ENCODE results near the gene EIF1B.
A peak's percentile ranks its signal among the peaks of the same experiment; 100 is the strongest.
"Not testable (repeated sequence)": the region's sequence is repeated elsewhere in the genome, so short reads cannot be mapped to it uniquely, and the experiment has no call there.

The EIF1B gene

DNA sequence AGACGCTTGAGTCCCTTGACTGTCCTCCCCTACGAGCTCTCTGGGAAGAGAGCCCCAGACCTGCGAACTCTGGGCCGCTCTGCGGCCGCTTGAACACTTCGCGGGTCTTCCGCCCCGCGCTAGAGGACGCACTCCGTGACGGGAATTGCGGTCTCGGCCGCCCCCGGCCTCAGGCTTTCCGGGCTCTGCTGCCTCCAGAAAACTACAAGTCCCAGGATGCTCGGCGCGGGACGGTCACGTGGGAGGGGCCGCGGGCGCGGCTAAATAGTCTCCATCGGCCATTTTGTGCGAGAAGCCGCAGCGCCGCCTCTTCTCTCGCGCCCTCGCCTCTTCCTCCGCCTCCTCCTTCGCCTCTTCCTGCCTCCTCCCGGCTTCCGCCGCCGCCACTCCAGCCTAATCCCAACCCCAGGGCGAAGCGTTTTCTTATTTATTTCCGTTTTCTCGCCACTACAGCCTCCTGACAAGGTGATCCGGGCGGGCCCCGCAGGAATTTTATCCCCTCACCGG is at the start of gene EIF1B:
TSS of gene EIF1B (plus strand) at position 290 of the 507 bp plus-strand sequence. CDS start 235 bp downstream, outside the sequence.
- DNase-seq (ENCODE audit: low spot score), result peak; percentile 97

DNA sequence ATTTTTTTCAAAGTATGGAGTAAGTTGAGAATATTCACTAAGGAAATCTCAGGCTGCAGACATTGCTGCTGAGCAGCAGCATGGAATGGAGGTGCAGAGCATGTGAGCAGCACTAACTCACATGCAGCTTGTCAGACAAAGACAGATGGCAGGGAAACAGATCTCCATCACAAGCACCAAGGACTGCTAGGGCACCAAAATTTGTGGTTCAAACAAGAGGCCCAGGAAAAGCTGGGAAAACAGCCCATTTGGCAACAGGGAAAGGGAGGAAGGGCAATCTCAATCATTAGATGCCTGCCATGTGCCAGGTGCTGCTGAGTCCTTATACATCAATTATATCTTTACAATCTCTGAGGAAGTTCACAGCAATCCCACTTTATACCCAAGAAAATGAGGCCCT is 47.2 kb upstream of the EIF1B start:
- no peak for DNase-seq (ENCODE audit: low spot score)

DNA sequence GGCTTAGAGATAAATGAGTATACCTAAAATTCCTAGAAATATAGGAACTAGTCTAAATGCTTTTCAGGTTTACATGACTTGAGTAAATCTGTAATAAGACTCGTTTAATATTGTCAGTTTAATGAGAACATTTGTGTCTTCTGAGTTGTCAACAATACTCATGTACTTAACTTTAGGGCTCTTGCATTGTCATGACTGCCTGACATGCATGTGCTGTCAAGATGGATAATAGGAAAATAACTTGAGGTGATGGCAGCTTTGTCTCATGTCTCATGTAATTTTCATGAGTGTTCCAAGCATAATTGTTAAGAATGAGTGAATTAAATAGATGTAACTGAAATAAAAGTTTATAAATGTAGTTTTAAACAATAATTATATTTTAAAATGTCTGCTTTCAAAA is 45.1 kb upstream of the EIF1B start:
- no peak for DNase-seq (ENCODE audit: low spot score)

DNA sequence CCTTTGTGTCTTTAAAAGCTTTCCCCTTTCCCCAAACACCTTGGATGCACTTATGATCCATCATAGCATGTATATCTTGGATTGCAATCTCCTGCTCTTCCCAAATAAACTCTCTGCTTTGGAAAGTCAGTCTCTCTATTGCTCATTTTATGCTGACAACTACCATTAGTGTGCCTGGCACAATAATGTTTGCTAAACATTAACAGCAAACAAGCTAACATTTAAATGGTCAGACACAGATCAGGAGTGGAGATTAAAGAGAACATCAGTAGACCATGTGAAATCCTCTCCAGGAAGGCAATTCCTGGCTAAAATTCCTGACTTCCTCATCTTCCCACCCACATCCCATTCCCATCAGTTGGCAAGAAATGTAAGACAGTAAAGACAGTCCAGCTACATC is 44.3 kb upstream of the EIF1B start:
- no peak for DNase-seq (ENCODE audit: low spot score)

DNA sequence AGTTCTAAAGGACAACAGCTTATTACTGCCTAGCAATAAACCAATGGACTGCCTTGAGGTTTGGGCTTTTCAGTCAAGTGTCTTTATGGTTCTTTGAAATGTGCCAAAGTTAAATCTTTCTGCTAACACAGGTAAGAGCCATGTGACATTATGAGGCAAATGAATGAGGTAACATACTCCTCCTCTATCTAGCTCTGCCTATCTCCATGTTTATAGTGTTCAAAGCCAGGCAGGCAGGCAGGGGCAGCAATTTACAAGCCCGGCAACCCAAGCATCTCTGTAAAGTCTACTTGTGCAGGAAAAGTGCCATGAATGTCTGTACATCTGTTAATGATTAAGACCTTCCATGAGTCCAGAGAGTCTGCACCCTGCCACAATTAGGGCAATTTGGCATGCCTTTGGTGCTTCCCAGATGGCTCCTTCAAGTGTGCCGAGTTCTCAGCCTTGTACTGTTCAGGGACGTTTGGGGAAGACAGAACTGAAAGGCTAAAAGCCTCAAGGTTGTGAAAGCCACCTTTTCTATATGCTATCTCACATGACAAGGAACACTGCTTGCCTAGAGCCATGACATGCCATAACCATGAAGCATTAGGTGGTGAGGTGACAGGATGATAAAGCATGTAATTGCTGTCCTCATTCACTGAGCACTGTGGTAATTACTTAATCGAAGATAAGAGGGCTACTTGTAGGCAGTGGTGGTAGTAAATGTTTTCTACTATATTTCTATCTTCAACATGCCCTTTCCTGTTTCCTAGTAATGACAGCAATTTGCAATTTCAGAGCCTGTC is 41.4 kb upstream of the EIF1B start:
- DNase-seq (ENCODE audit: low spot score), result no peak

DNA sequence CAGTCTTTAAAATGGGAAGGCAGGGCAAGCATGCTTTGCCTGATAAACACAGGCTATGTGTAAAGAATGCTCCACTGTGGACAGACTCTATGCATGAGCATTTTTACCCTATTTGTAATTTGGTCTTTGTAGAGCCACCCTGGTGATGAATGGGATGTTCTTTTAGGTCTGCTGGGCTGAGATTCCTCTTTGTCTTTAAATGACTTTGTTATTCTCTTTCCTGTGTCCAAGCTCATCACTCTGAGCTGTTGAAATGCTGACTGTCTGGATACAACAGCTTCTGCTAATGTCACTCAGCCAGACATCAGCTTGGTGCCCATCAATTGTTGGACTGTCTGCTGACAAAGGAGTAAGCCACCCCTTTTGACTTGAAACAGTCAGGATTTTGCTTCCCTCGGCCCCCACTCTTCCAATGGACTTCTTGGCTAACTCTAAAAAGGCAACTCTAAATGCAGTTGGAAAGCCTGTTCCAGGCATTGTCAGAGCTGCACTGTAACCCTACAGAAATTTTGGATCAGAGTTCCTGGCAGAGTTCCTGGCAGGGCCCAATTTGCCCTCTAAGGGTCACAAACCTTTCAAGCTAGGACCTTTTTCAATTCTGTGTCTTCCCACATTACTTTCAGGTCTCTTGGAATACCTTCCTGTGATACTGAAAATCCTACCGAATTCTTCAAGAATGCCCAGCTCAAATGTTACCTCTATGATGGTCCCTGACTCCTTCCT is 40.5 kb upstream of the EIF1B start:
- DNase-seq (ENCODE audit: low spot score), result no peak

DNA sequence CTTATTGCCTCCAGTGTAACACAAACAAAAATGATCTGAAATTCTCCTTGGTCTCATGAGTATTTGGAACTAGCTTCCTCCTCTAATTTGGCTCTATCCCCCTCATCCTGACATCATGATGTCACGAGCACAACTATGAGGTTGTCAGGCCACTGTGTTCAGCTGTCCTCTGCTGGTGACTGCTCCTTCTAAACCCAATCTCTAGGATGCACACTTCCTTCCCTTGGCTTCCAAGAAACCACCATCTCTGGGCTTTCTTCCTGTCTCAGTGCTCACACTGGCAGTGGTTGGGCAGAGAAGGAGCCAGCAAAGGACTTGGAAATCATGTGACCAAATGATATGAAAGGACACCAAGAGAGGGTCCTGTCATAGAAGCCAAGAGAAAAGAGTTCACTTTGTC is 30.7 kb upstream of the EIF1B start:
- no peak for DNase-seq (ENCODE audit: low spot score)

DNA sequence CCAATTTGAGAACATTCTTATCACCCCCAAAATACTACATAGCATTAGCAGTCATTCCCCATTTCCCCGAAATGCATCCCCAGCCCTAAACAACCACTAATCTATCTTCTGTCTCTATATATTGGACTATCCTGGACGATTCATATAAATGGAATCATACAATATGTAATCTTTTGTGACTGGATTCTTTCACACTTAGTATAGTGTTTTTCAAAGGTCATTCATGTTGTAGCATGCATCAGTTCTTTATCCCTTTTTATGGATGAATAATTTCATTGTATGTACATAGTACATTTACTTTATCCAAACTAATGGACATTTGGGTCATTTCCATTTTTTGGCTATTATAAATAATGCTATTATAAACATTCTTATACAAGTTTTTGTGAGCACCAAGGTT is 27.5 kb upstream of the EIF1B start:
- DNase-seq (ENCODE audit: low spot score), result no peak

DNA sequence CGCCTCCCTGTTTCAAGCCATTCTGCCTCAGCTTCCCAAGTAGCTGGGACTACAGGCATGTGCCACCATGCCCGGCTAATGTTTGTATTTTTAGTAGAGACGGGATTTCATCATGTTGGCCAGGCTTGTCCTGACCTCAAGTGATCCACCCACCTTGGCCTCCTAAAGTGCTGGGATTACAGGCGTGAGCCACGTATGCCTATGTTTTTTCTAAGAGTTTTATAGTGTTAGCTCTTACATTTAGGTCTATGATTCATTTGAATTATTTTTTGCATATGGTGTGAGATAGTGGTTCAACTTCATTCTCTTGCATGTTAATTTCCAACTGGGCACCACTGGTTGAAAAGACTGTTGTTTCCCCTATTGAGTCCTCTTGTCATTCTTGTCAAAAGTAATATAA is 26.4 kb upstream of the EIF1B start:
- DNase-seq (ENCODE audit: low spot score), result not testable (repeated sequence)

DNA sequence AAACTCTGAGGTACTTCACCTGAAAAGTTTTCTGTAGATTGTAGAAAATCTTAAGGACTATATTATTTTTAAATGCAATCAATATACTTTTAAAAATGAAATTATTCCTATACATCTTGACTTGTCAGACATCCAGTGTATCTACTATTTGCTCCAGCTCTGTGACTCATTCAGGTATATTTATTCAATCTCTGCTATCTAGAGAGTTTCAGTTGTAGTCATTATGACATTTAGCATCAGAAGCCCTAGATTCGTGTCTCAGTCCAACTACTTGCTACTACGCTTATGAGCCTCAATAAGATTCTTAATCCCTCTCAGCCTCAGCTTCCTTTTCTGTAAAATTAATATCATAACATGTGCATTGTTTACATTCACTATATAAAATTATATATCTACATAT is 22.3 kb upstream of the EIF1B start:
- DNase-seq (ENCODE audit: low spot score), result no peak

DNA sequence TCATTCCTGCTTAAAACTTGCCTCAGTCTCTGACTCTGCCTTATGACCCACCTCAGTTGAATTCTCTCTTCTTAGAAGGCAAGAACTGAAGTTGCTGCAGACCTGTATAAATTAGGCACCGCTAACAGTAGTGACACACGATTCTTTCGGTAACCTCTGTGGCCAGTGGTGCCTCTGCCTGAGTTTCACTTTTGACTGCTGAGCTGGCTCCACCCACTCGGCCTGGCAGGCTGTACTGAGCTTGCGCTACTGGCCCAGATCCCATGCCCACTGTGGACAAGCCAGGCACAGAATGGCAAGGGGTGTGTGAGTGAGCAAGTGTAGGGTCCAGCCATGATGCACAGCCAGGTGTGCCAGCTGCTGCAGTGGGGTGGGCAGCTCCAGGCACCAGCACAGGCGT is 19.1 kb upstream of the EIF1B start:
- DNase-seq (ENCODE audit: low spot score), result no peak

DNA sequence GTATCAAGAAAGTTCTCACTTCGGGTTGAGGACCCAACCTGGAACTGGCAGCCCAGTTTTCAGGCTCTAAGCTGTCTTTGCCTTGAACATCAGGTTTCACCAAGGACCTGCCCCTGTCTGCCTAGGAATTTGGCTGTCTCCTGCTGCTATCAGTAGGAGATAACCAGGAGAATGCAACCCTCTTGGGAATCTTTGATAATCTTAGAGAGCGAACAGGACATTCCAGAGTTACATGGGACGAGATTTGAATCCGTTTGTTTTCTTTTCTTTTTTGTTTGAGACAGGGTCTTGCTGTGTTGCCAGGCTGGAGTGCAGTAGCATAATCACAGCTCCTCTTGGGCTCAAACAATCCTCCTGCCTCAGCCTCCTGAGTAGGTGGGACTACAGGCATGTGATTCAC is 18.0 kb upstream of the EIF1B start:
- no peak for DNase-seq (ENCODE audit: low spot score)

DNA sequence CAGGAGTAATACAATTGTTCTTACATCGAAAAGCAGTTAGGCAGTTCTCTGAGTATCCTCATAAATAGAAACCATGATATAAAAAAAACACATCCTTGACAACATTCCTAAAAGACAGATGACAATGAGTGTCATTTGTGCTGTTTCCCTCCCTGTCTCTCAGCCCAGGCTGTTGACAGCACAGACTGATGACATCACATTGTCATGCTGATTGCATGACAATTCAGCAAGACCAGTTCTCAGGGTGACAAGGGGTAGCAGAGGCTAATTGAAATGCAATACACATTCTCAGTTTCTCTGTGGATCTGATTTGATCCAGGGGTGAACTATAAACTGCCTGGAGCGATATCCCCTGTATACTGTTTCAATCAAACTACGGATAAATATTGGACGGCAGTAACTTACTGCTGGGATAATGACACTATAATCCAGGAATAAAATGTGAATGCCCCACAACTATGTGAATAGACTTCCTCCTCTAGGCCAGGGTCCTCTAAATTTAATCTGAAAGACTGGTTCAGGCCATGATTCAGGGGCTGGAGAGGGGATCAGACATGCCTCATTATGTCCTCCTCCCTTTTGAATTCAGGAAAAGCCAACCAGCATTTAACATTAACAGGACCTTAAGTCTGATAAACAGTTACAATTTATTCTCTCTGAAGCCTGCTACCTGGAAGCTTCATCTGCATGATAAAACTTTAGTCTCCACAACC is 16.7 kb upstream of the EIF1B start:
- no peak for DNase-seq (ENCODE audit: low spot score)

DNA sequence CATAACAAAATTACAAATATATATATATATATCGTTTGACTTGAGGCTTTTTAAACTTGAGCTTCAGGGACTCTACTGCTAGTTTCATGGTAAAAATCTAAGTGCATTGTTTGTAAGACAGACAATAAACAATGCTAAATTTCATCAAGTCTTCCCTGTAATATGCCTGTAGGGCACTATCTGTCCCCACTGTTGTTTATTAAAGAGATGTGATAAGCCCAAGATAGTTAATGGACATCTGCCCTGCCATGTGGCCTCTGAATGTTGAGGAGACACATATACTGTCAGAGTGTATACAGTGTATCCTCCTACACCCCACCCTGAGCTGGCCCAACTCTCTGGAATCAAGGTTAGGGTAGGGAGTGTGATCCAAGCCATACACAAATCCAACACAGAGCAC is 15.1 kb upstream of the EIF1B start:
- DNase-seq (ENCODE audit: low spot score), result no peak

DNA sequence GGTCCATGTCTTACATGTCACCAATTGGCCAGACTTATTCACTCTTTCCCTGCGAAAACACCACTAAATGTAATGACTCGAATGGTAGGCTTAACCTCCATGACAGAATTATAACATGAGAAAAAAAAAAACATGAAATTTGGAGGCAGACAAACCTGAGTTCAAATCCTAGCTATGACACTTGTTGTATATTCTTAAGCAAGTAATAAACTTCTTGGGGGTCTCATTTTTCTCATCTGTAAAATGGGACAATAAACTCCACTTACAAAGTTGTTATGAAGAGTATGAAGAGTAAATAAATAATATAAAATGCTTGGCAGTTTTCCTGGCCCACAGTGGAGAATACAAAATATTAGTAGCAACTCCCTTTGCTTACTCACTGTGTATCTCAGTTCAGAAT is 11.4 kb upstream of the EIF1B start:
- no peak for DNase-seq (ENCODE audit: low spot score)

DNA sequence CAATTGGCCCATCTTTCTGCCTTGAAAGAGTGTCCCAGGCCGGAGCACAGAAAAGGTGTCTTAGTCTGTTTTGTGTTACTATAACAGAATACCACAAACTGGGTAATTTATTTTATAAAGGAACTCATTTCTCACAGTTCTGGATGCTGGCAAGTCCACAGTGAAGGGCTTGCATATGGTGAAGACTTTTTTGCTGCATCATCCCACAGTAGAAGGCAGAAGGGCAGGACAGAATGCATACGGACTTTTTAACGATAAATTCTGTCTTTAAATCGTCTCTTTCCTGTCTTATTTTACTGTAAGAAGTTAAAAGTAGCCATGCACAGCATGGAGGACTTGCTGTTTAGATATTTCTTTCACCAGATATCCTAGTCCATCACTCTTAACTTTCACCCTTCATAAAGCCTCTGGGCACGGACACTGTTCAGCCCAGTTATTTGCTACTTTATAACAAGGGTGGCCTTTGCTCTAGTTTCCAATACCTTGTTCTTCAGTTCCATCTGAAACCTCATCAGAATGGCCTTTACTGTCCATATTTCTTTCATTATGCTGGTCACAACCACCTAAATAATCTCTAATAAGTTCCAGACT is 10.3 kb upstream of the EIF1B start:
- DNase-seq (ENCODE audit: low spot score), result no peak

DNA sequence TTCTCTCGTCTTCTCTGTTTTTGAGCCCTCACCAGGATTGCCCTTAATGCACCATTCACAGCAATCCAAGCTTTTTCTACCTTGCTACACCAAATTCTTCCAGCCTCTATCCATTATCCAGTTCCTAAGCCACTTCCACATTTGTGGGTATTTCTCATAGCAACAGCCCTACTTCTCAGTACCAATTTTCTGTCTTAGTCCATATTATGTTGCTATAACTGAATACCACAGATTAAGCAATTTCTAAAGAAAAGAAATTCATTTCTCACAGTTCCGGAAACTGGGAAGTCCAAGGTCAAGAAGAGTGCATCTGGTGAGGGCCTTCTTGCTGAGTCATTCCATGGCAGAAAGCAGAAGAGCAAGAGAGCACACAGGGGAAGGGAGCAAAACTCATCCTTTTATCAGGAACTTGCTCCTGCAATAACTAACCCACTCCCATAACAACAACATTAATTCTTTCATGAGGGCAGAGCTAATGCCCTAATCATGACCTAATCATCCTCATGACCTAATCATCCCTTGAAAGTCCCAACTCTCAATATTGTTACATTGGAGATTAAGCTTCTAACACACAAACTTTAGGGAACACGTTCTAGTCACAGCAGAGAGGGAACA is 9.7 kb upstream of the EIF1B start:
- no peak for DNase-seq (ENCODE audit: low spot score)

DNA sequence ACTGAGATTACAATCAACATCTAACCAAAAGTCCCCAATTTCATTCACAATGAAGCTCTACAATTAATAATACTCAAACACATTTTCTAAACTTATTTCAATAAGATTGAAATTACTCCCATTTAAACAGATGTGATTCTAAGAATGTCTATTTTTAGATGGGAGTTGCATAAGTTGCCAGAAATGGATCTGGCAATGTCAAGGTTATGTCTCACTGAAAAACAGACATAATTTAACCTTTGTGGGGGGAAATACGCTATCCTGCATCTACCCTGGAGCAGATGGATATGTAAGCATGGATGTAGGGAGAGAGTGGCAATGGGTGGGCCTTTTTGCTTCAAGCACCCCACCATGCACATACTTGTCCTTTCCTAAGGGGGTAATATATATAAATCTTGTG is 6.7 kb upstream of the EIF1B start:
- DNase-seq (ENCODE audit: low spot score), result no peak

DNA sequence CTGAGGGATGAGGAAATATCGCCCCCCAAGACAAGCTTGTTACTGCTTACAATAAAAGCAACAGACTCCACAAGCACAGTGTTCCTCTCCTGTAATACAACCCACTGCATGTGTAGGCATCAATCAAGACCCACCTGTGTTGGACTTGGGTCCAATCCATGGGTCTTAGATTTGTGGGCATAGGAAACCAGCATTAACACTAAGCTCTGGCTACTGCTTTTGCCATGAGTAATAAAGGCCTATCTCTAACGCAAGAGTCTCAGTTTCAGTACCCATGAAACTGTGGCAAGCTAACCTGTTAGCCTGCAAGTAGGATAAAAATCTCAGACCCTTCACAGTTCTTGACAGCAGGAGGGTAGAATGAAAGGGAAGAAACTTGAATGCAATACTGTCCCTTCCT is 5.2 kb upstream of the EIF1B start:
- no peak for DNase-seq (ENCODE audit: low spot score)

DNA sequence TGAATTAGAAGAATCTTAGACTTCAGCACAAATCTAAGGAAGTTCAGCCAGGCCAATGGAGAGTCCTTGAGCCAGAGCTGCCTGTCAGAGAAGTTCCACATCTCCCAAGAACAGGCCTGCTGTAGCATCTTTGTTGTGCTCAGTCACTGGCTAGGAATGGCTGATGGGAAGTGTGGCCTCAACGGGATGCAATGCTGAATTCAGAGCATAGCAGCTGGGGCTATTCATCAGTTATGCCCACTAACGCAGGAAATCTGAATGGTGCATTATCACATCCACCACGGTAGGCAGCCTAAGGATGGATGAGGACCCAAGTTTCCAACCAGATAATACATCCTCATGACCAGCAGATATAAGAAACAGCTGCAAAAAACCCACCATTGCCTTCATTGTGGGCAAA is 3.2 kb upstream of the EIF1B start:
- no peak for DNase-seq (ENCODE audit: low spot score)

DNA sequence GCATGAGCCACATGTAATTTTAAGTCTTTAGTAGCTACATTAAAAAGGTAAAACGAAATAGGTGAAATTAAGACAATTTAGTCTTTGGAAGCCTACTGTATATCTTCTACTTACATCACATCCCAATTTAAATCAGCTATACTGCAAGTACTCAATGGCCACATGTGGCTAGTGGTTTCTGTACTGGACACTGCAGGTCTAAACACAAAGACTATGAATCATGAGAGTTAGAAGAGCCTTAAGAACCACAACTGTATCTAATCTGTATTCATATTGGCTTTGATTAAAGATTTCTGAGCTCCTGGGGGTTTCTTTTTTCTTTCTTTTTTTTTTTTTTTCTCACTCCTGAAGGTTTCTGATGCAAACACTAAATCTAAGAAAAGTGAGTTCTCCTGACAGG is 2.3 kb upstream of the EIF1B start:
- DNase-seq (ENCODE audit: low spot score), result no peak
